ENCODE data around the gene EYS. TPM values are rescaled to one million over a fixed set of nuclear protein-coding genes. Genes with fewer than 3 reads are reported as not detected.

EYS gene
- polyA plus RNA-seq, 1 of the 3 experiments (the other 2 are of a cell fraction) = 0.05 TPM

- no peak for DNase-seq
- no peaks in the 10 kb centered on the region for H4K20me1 ChIP-seq (ENCODE audit: insufficient read depth)
- CTCF ChIA-PET = no interaction called here
Observed at GRCh38 chr6:64861039-64861651, 845.9 kb downstream of the EYS start.

GRCh38 chr6:64860203-64860602 lies 846.8 kb downstream of the EYS start:
- no peaks in the 10 kb centered on the region for H3K9me3 ChIP-seq
- no peaks in the 10 kb centered on the region for H4K20me1 ChIP-seq (ENCODE audit: insufficient read depth)
- H3K9me2 ChIP-seq = no peaks in the 10 kb centered on the region
- no peak overlapping the region for H3K4me2 ChIP-seq
- no peak for TF ChIP-seq NRF1 (IDR thresholded peaks at IDR 0.05; ENCODE audit: low read depth, low read length)
- TF ChIP-seq SIN3A (IDR thresholded peaks at IDR 0.05; ENCODE audit: borderline replicate concordance, low read depth, low read length) = no peak
- TF ChIP-seq USF2 (IDR thresholded peaks at IDR 0.05; ENCODE audit: borderline replicate concordance, low read depth, low read length) = no peak
- TF ChIP-seq ZBTB33 (IDR thresholded peaks at IDR 0.05; ENCODE audit: borderline replicate concordance, low read depth) = no peak
- no peak for TF ChIP-seq POLR2AphosphoS5 (IDR thresholded peaks at IDR 0.05; ENCODE audit: low read depth, low read length)
- TF ChIP-seq FOXM1 (IDR thresholded peaks at IDR 0.05; ENCODE audit: low read depth) = no peak
- no peak for TF ChIP-seq RXRA (IDR thresholded peaks at IDR 0.05; ENCODE audit: borderline replicate concordance, low read depth)
- no peak for TF ChIP-seq EZH2phosphoT487 (IDR thresholded peaks at IDR 0.05; ENCODE audit: borderline replicate concordance, low read depth)
- H3K4me3 ChIP-seq (ENCODE audit: low read depth in 2 of 2, low read length in 1 of 2) = no peak overlapping the region
- H3K4me1 ChIP-seq (ENCODE audit: control insufficient read depth in 1 of 2, insufficient read depth in 2 of 2, low read depth in 1 of 2, low read length in 1 of 2) = no peaks in the 10 kb centered on the region
- no peak overlapping the region for H2AFZ ChIP-seq (ENCODE audit: low read depth)
- H3K36me3 ChIP-seq (replicated peaks in 1 of 2; ENCODE audit: control insufficient read depth in 1 of 2, insufficient read depth in 2 of 2, low read length in 1 of 2) = no peaks in the 10 kb centered on the region
- no peaks in the 10 kb centered on the region for H3F3A ChIP-seq (replicated peaks; ENCODE audit: insufficient read depth)
- ChIA-PET POLR2A (no interaction called here), CTCF (no interaction called here)
- H3K27ac ChIP-seq (ENCODE audit: low read depth in 2 of 2, low read length in 1 of 2) = no peak overlapping the region
- no peak overlapping the region for H3K9ac ChIP-seq
- H3K27me3 ChIP-seq (ENCODE audit: insufficient read depth) = no peaks in the 10 kb centered on the region
- no peaks in the 10 kb centered on the region for H3K79me2 ChIP-seq (ENCODE audit: insufficient read depth)
- no CpG with 5 or more reads among the region's 2 CpGs for WGBS (ENCODE audit: low lambda C conversion rate)
- DNase-seq = no peak

More at GRCh38 chr6:64861039-64861651, 845.9 kb downstream of the EYS start:
- no peak overlapping the region for H3K4me3 ChIP-seq (ENCODE audit: low read depth in 2 of 2, low read length in 1 of 2)
- H3K9ac ChIP-seq = no peak overlapping the region
- H3K4me1 ChIP-seq (ENCODE audit: control insufficient read depth in 1 of 2, insufficient read depth in 2 of 2, low read depth in 1 of 2, low read length in 1 of 2) = no peaks in the 10 kb centered on the region
- H3K79me2 ChIP-seq (ENCODE audit: insufficient read depth) = no peaks in the 10 kb centered on the region
- WGBS (ENCODE audit: low lambda C conversion rate) = 57% methylated on average over 2 of the region's 6 CpGs
- H3F3A ChIP-seq (replicated peaks; ENCODE audit: insufficient read depth) = no peaks in the 10 kb centered on the region
- TF ChIP-seq REST (IDR thresholded peaks at IDR 0.05; ENCODE audit: low read depth, low read length) (no peak), NRF1 (IDR thresholded peaks at IDR 0.05; ENCODE audit: low read depth, low read length) (no peak), FOXM1 (IDR thresholded peaks at IDR 0.05; ENCODE audit: low read depth) (no peak), MXI1 (IDR thresholded peaks at IDR 0.05; ENCODE audit: low read depth, low read length) (no peak), MAX (IDR thresholded peaks at IDR 0.05; ENCODE audit: low read depth) (no peak), TAF1 (IDR thresholded peaks at IDR 0.05; ENCODE audit: borderline replicate concordance, low read depth, low read length) (no peak)
- H3K9me2 ChIP-seq = no peaks in the 10 kb centered on the region
- POLR2A ChIA-PET = no interaction called here
- no peaks in the 10 kb centered on the region for H3K27me3 ChIP-seq (ENCODE audit: insufficient read depth)
- H3K9me3 ChIP-seq = no peaks in the 10 kb centered on the region
- no peak overlapping the region for H3K4me2 ChIP-seq
- no peaks in the 10 kb centered on the region for H3K36me3 ChIP-seq (replicated peaks in 1 of 2; ENCODE audit: control insufficient read depth in 1 of 2, insufficient read depth in 2 of 2, low read length in 1 of 2)
- H3K27ac ChIP-seq (ENCODE audit: low read depth in 2 of 2, low read length in 1 of 2) = no peak overlapping the region
- no peak overlapping the region for H2AFZ ChIP-seq (ENCODE audit: low read depth)

All from SK-N-SH (cell line).